KOPT-K1 (cell line): ENCODE results near the gene RNF152.
A peak's percentile ranks its signal among the peaks of the same experiment; 100 is the strongest.

Experiments used
- H3K27ac ChIP-seq: fragments of 200-600 bp; sonication (generic); 2 replicates; pipeline ENCODE4 v1.5.1; 2016; ENCODE audit warnings: antibody characterized with exemption, mild to moderate bottlenecking, low read depth, low read length; ENCODE audit not compliant: poor library complexity, severe bottlenecking
- H3K36me3 ChIP-seq: fragments of 200-600 bp; sonication (generic); 2 replicates; pipeline ENCODE4 v1.5.1; 2017; ENCODE audit warnings: antibody characterized with exemption, mild to moderate bottlenecking, low read length, moderate library complexity; ENCODE audit not compliant: insufficient read depth
- H3K9me3 ChIP-seq: fragments of 200-600 bp; sonication (generic); 2 replicates; pipeline ENCODE4 v1.5.1; 2017; ENCODE audit warnings: antibody characterized with exemption, low read length, mild to moderate bottlenecking; ENCODE audit not compliant: insufficient read depth, poor library complexity, severe bottlenecking

RNF152 gene

DNA sequence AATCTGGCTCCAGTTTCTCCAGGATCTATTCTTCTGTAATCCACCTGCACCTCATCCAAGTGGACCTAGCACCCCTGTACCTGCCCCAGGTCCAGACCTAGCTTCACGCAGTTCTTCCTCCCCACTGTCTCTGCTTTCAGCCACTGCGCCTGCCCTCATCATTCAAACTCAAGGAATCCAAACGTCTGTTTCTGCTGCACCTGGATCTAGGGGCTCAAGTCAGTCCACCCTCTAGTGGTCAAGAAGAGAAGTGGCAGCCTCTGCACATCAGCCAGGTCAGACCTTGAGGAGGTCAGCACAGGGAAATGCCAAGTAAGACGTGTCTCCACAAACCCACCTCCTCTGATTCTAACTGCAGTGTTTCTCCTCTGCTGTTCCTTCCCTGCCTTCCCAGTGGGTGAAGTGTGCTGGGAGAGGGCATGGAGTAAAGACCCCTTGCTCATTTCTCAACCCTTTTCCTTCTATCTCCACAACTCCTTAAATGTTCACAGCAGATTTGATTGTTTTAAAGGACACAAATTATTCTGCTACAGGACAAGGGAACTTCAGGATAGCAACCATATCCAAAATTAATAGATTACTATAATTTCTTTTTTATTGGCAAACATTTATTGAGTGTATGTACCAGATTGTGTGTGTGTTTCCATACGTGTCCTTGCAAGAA is 8.6 kb upstream of the RNF152 start:
- Histone ChIP-seq H3K27ac (no peak overlapping the region), H3K9me3 (no peaks in the 10 kb centered on the region), H3K36me3 (no peaks in the 10 kb centered on the region)

DNA sequence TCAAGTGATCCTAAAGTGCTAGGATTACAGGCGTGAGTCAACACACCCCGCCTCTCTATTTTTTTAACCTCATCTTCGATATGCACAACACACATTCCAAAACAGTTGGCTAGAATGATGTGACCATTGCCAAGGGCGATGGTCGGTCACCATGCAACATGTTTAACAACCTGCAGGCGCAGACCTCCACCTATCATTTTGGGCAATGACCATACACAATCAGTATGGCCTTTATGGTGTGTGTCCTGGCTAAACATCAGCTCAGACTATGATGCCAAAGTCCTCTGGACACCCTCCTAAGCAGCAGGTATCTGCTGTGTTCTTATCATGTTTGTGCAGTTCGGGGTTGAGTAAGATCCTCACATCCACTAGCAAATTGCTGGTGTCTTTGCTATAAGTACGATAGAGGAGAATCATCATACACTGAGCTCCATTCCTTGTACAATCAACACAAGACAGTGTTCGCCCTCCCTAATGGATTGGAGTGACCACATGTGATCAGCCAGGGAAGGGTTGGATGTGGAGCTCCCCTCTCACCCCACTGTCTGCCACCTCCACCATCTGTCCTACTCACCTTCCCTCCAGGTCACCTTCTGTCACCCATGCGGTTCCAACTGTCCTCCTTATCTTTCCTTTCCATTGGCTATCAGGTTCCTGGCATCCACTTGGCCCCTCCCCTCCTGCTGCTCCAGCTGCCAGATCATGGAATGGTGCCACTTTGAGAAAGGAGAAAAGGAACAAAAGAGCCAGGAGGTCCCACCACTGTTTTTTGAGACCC is 7.9 kb upstream of the RNF152 start:
- H3K9me3 ChIP-seq = no peaks in the 10 kb centered on the region
- H3K36me3 ChIP-seq = no peaks in the 10 kb centered on the region
- H3K27ac ChIP-seq = no peak overlapping the region

- Histone ChIP-seq H3K9me3 (no peaks in the 10 kb centered on the region), H3K27ac (no peak overlapping the region), H3K36me3 (no peaks in the 10 kb centered on the region)
Observed at GRCh38 chr18:61898640-61899101, 5.9 kb upstream of the RNF152 start.

GRCh38 chr18:61896757-61897156 is 4.0 kb upstream of the RNF152 start:
- H3K36me3 ChIP-seq = no peaks in the 10 kb centered on the region
- H3K9me3 ChIP-seq = no peaks in the 10 kb centered on the region
- no peak overlapping the region for H3K27ac ChIP-seq

DNA sequence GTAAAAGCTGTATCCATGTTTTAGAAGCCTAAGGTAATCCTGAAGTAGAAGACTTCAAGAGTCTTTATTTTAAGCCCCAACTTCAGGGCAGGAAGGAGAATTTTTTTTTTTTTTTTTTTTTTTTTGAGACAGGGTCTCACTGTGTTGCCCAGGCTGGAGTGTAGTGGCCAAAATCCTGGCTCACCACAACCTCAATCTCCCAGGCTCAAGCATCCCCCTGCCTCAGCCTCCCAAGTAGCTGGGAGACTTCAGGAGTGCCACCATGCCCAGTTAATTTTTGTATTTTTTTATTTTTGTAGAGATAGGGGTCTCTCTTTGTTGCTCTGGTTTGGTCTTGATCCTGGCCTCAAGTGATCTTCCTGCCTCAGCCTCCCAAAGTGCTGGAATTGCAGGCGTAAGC is 3.3 kb upstream of the RNF152 start:
- no peaks in the 10 kb centered on the region for H3K9me3 ChIP-seq
- H3K27ac ChIP-seq = no peak overlapping the region
- H3K36me3 ChIP-seq = no peaks in the 10 kb centered on the region

- Histone ChIP-seq H3K9me3 (no peaks in the 10 kb centered on the region), H3K27ac (no peak overlapping the region), H3K36me3 (no peaks in the 10 kb centered on the region)
Observed at GRCh38 chr18:61894751-61895524, 2.1 kb upstream of the RNF152 start.

GRCh38 chr18:61893971-61894750 is 1.4 kb upstream of the RNF152 start:
- peak overlapping the region; percentile 12 for H3K27ac ChIP-seq

DNA sequence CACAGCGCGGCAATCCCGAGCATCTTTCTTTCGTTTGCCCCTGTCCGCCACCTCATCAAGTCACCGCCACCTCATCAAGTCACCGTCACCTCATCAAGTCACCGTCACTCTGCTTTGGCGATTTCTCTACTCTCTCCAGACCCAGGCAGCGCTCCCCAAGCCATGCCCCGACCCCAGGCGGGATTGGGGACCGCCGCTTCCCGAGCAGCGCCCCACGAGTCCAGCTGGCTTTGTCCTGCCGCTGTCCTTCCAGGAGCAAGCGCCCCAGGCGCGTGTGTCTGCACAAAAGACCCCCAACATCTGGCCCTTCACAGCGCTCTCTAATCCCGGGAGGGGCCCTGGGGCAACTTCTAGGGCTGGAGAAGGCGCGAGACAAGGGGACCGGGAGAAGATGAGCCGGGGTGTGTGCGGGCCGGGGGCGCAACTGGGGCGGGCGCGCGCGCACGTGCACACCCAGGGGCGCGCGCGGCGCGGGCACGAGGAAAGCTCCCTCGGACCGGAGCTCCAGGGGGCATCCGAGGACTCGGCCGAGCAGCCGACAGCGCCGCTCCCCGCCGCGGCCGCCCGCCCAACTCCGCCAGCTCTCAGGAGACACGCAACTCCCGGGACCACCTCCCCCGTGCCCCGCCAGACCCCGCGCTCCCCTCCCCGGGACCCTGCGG is 633 bp upstream of the RNF152 start:
- Histone ChIP-seq H3K9me3 (no peaks in the 10 kb centered on the region), H3K27ac (peak overlapping the region; percentile 12), H3K36me3 (no peaks in the 10 kb centered on the region)

More at GRCh38 chr18:61893971-61894750, 1.4 kb upstream of the RNF152 start:
- H3K9me3 ChIP-seq = no peaks in the 10 kb centered on the region
- no peaks in the 10 kb centered on the region for H3K36me3 ChIP-seq

DNA sequence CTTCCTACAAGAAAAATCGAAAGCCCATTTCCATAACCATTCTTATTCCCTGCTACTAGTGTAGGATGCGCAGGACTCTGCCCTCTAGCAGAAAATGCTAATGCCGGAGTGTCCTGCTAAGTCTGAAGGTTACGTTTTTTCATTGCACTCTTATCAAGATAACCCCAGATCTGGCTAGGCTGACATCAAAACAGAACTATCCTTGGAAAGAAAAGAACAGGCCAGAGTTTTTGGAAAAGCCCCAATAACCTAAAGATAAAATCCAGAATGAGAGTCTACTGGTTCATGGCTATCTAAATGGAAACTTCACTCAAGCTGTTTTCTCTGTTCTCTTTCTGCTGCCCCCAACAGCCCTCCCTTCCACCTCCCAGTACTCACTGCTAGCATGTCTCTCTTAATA is 913 bp downstream of the RNF152 start:
- Histone ChIP-seq H3K36me3 (no peaks in the 10 kb centered on the region), H3K27ac (no peak overlapping the region), H3K9me3 (no peaks in the 10 kb centered on the region)

DNA sequence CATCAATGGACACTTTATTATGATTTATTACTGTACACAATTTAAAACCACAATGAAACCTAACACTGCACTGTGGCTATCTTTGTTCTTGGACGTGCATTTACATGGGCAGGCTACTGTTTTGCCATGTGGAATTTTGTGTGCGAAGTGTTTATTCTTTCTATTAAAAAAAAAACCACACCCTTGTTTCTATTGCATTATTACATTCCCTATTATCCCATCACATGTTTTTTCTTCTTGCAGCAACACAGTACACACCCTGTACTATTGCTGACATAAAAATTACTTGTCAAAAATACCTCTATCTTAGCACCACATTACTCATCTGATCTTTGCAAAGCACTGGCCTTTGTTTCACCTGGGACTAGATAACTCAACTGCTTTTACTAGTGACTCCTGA is 1.5 kb downstream of the RNF152 start:
- Histone ChIP-seq H3K36me3 (no peaks in the 10 kb centered on the region), H3K27ac (no peak overlapping the region), H3K9me3 (no peaks in the 10 kb centered on the region)

GRCh38 chr18:61890344-61890743 is 2.5 kb downstream of the RNF152 start:
- no peak overlapping the region for H3K27ac ChIP-seq
- no peaks in the 10 kb centered on the region for H3K9me3 ChIP-seq
- H3K36me3 ChIP-seq = no peaks in the 10 kb centered on the region

GRCh38 chr18:61889541-61889940 is 3.3 kb downstream of the RNF152 start:
- Histone ChIP-seq H3K9me3 (no peaks in the 10 kb centered on the region), H3K36me3 (no peaks in the 10 kb centered on the region), H3K27ac (no peak overlapping the region)

GRCh38 chr18:61888622-61889021 is 4.2 kb downstream of the RNF152 start:
- Histone ChIP-seq H3K9me3 (no peaks in the 10 kb centered on the region), H3K27ac (no peak overlapping the region), H3K36me3 (no peaks in the 10 kb centered on the region)

GRCh38 chr18:61887838-61888237 is 5.0 kb downstream of the RNF152 start:
- H3K36me3 ChIP-seq = no peaks in the 10 kb centered on the region
- H3K9me3 ChIP-seq = no peaks in the 10 kb centered on the region

More at GRCh38 chr18:61887838-61888237, 5.0 kb downstream of the RNF152 start:
- H3K27ac ChIP-seq = no peak overlapping the region
